GM21526 (cell line): ENCODE measurements around the gene PRKCB.

ENCODE experiments used
- ATAC-seq: cut with Tn5 transposase; IDR thresholded peaks from one replicate; pipeline ENCODE4 v1.9.1; 2021; ENCODE audit warnings: moderate library complexity; ENCODE audit not compliant: unreplicated experiment, low FRiP score

The PRKCB gene

GRCh38 chr16:24262816-24263215 is 427.0 kb downstream of the PRKCB start:
- ATAC-seq, result no peak
